Dermis microvascular lymphatic vessel endothelial cell (primary cell): ENCODE data around the gene CACNA1S. TPM values are rescaled to one million over a fixed set of nuclear protein-coding genes. Genes with fewer than 3 reads are reported as not detected.

Experiments
- DNase-seq, 2 donors: peaks; one replicate each; pipeline versions ENCODE4 v3.0.0 to v3.0.0-alpha.2; 2010; ENCODE audit warnings: low read depth in 2 of 2
- total RNA-seq: library from RNA; depleted of rRNA; stranded (reverse); fragments of >200 nt; gene quantifications from 2 replicates; pipeline ENCODE4 v1.2.1, GENCODE V29; 2014

Gene CACNA1S
- not detected in 2 replicates for total RNA-seq

- DNase-seq, result no peak
Measured at GRCh38 chr1:201112173-201112731, at the start of gene CACNA1S. Gene CACNA1S (minus strand): TSS chr1:201112426. CDS start chr1:201112339, 87 bp downstream.

GRCh38 chr1:201157949-201158348 is 45.7 kb upstream of the CACNA1S start:
- DNase-seq, result no peak

- no peak for DNase-seq
Measured at GRCh38 chr1:201156819-201157218, 44.6 kb upstream of the CACNA1S start.

- DNase-seq, result no peak
Measured at GRCh38 chr1:201156346-201156745, 44.1 kb upstream of the CACNA1S start.

GRCh38 chr1:201155354-201155753 is 43.1 kb upstream of the CACNA1S start:
- no peak for DNase-seq

GRCh38 chr1:201154389-201155165 is 42.4 kb upstream of the CACNA1S start, which contains the start of gene TMEM9:
Gene TMEM9 (minus strand): TSS chr1:201154474. CDS start chr1:201153923, 551 bp downstream.
- DNase-seq, result peak; percentile 87 to 93

- DNase-seq, result no peak
Measured at GRCh38 chr1:201153474-201154388, 41.5 kb upstream of the CACNA1S start.

GRCh38 chr1:201149400-201149799 is 37.2 kb upstream of the CACNA1S start:
- DNase-seq, result peak in 1 of 2 donors; percentile 50

- no peak for DNase-seq
Measured at GRCh38 chr1:201147396-201148015, 35.3 kb upstream of the CACNA1S start.

GRCh38 chr1:201146626-201147390 is 34.6 kb upstream of the CACNA1S start:
- no peak for DNase-seq

- no peak for DNase-seq
Measured at GRCh38 chr1:201145816-201146215, 33.6 kb upstream of the CACNA1S start.

- DNase-seq, result no peak
Measured at GRCh38 chr1:201145132-201145531, 32.9 kb upstream of the CACNA1S start.

GRCh38 chr1:201144701-201145100 is 32.5 kb upstream of the CACNA1S start:
- no peak for DNase-seq

- no peak for DNase-seq
Measured at GRCh38 chr1:201143726-201144635, 31.8 kb upstream of the CACNA1S start.

- DNase-seq, result no peak
Measured at GRCh38 chr1:201142849-201143725, 30.9 kb upstream of the CACNA1S start.

- no peak for DNase-seq
Measured at GRCh38 chr1:201142011-201142848, 30.0 kb upstream of the CACNA1S start.

- no peak for DNase-seq
Measured at GRCh38 chr1:201141418-201141817, 29.2 kb upstream of the CACNA1S start.

- DNase-seq, result no peak
Measured at GRCh38 chr1:201140941-201141260, 28.7 kb upstream of the CACNA1S start.
